Stimulated activated CD4-positive, alpha-beta T cell treated with anti-CD3 and anti-CD28 coated beads, Interleukin-2, amount 100 ng/mL, for 24 hours (primary cell): ENCODE results near the gene SLC6A6.

ENCODE experiments used
- DNase-seq, 2 donors: peaks; one replicate each; pipeline ENCODE4 v3.0.0-alpha.2; 2020

SLC6A6 gene

DNA sequence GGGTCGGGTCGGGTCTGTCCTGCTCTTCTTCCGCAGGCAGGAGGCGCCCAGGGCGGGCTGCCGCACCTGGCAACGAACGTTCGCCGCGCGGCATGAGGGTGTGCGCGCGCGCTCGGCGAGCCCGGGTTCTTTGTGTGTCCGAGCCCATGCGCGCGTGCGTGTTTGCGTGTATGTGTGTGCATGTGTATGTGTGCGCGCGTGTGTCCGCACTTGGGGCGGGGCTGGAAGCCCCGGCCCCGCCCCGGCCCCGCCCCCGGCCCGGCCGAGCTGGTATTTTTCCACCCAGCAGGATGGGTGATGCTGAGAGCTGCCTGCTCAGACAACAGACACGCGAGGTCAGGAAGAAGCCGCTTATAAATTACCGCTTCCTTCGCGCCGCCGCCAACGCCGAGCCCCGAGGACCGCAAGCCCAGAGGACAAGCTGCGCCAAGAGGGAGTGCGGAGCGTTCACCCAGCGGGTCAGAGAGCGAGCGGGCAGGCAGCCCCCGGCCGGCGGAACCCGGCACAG lies at the start of gene SLC6A6:
TSS of gene SLC6A6 (plus strand) at position 303 of the 508 bp plus-strand sequence. CDS start 41,029 bp downstream, outside the sequence.
- peak; percentile 94 to 95 for DNase-seq

DNA sequence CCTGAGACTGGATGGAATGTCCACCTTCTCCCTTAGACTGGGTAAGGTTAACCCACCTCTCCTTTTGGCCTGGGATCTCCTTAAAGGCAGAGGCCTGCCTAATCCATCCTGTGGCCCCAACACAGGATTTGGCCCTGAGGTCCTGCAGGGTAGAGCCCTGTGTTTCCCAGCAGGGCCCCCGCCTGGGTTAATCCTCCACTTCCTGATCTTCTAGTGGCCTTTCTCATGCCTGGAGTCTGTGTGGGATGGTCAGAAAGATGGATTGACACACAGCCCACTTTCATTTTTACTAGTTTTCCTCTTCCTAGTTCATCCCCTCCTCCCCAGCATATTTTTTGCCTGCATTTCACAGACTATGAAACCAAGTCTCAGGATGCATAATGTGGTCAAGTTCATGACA lies 48.9 kb upstream of the SLC6A6 start:
- DNase-seq = no peak

DNA sequence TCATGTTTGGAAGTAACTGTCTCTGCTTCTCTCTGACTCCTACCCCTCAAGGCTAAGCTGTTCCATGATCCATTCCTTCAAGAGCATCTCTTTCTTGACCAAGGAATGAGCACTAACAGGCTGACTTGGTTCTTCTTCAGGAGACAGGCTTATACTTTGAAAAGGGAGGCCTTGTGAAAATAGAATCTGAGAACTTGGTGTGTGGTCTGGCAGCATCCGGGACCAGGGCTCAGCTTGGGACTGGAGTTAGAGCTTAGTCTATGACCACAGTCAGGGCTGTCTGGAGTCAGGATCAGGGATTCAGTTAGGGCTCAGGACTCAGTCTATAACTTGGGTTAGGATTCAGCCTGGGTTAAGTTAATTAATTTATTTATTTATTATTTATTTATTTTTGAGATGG lies 44.9 kb upstream of the SLC6A6 start:
- no peak for DNase-seq

DNA sequence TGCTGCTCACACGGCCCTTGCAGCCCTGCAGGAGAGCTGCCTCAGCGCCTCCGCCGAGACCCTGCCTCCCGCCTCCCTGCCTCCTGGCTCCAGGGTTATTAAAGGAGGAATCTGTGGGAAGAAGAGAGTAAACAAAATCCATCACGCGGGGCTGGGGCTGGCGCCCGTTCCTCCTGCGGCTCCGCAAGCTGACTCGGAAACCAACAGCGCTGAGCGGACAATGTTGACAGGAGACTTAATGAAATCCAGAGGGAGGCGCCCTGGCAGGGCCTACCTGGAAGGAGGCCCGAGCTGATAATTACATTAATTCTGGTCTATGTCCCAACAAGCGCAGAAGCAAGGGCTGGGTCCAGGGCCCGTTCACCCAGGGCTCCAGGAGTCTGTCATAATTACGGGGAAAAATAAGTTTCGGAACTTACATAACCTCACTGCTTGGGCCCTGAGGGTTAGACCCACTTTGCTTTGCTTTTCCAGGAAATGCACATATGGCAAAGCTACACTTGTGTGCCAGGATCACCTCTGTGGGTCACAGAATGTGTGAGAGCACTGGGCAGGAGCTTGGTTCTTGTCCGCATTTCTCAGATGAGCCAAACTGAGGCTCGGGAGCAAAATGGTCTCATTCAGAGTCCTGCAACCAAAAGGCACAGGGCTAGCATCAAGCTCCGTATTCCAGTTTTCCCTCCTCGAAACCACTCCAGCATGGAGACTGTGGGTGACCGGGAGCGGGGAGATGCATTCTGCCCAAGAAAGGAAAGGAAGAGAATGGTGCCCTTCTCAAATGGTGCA lies 43.8 kb upstream of the SLC6A6 start:
- DNase-seq = no peak

DNA sequence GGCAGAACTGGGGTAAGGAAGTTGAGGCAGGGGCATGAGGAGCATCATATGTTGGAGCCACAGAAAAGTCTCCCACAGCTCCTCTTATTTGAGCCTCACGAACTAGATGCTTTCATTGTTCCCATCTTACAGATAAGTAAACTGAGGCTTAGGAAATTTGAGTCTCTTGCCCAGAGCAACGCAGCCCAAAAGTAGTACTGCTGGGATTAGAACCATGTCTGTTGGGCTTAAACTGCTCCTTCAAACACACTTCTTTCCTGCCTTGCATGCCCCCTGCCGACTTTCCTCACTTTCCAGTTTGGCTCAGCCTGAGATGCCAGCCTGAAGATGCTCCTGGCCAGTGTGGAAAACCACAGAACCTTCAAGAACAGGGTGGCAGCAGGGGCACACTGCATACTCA lies 43.1 kb upstream of the SLC6A6 start:
- DNase-seq = no peak

DNA sequence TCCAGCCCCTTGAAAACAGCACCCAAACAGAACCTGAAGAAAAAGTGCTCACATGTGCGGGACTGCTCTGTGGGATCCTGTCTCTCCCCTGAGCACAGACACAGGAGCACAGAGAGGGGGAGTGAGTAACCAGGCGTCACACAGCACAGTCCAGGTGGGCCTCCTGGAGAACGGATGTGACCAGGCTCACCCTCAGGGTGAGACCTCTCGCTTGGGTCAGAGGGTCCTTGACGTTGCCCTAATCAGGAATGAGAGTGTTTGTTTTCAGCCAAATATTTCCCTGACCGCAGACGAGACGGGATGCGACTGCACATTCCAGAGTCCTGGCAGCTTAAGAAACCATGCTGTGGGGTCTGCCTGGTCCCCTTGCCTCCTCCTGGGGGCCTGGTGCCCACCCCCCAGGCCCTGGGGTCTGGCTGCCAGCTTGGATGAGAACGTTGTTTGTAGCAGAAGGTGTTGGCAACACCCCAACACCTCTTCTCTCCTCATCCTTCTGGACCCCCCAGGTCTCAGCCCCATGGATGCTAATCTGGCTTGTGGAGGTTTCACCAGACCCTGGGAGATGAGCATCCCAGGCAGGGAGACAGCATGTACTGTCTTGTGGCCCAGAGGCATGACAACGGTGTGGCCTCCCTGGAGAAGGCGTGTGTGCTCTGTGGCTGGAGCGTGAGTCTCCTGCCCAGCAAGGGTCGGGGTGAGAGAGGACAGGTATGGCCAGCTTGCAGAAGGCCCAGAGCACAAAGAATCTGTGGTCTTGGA lies 42.1 kb upstream of the SLC6A6 start:
- no peak for DNase-seq

DNA sequence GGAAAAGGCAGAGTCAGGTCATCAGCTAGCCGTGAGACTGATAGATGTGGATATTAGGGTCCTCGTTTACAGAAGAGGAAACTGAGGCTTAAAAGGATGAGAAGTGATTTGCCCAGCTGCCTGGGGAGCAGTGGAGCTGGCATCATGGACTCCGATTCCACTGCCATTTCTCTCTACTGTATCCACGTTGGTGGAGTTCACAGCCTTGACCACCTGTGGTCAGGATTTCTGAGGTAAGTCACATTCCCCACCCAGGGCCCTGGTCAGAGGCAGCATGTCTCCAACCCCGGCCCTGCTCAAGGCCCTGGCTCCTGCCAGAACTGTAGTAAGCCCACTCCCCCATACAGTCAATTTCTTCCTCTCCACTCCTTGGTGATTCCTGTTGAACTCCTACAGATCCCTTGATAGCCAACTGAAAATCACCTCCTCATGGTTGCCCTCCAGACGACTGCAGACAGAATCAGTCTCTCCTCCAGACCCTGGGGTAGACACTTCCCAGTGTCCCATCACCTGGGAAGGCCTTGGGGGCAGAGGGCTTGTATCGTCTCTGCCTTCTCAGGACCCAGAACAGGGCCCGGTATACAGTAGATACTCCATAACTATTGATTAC lies 41.2 kb upstream of the SLC6A6 start:
- no peak for DNase-seq

DNA sequence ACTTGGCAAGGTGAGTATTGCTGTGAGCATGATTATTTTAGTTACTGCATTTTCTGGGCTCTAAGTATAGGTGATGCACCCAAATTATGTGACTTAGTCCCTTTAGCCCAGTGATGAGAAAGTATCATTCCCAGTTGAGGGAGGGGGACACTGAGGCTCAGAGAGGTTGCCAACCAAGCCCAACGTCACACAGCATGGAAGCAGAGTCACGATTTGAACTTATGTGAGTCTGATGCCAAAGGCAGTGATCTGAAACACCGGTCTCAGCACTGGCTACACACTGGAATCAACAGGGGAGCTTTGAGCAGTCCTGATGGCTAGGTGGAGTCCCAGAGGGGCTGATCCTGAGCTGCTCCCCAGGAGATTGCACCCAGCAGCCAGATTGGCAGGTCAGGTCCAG lies 39.5 kb upstream of the SLC6A6 start:
- no peak for DNase-seq

DNA sequence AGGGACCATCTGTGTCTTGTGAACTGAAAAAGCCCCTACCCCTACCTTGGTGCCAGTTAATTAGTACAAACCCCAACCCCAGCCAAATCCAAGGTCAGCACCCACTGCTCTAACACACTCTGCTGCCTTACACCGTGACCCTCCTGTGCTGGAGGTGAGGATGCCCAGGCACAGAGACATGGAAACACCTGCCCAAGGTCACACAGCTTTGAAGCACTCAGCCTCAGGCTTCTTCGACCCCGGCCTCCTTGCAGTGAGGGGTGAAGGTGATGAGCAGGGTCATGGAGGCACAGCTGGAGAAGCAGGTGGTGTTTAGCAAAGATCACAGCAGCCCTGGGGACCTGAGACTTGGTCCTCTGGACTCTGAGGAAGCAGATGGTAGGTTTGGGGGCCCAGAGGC lies 39.0 kb upstream of the SLC6A6 start:
- no peak for DNase-seq

DNA sequence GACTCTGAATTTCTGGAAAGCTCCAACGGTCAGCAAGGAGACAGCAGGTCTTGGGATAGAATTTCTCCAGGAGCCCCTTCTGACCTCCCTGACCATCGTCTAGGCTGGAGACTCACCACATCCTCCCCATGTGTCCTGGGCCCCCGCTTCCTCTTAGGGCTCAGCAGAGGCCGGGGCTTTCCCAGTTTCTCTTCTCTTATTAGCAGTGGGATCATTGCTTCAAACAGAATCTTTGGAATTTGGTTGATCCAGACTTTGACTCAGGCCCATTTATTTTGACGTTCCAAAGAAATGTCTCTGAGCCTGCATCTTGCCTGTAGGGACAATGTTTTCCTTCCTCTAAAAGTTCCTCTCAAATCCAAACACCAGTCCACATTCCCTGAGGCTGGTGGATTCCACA lies 38.4 kb upstream of the SLC6A6 start:
- no peak for DNase-seq

DNA sequence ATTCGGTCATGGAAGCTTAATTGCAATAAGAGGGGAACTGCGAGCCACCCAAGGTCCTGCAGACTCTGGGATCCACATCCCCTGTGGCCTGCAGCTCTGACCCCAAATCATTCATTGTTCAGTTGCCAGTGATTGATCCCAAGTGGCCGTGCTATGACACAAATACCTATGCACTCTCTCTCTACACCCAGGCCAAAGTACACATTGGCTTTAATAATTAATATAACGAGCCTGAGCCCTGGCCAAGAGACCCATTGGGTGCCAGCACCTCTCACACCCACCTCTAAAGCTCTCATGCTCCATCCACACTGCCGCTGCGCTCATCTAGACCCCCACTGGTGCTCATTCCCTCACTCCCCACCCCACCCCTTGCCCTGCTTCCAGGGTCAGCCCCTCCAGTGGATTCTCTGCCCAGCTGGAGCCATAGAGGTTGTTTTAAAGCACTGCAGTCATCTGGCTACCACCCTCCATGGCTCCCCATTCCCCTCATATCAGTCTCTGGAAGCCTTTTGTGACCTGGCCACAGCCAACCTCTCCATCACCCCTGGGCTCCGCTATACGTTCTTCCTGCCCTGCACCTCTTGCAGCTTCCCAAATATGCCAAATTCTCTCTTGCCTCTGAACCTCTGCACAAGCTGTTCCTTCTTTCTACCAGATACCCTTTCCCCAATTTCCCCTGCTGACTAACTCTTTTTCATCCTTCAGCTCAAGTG lies 37.7 kb upstream of the SLC6A6 start:
- DNase-seq = no peak

DNA sequence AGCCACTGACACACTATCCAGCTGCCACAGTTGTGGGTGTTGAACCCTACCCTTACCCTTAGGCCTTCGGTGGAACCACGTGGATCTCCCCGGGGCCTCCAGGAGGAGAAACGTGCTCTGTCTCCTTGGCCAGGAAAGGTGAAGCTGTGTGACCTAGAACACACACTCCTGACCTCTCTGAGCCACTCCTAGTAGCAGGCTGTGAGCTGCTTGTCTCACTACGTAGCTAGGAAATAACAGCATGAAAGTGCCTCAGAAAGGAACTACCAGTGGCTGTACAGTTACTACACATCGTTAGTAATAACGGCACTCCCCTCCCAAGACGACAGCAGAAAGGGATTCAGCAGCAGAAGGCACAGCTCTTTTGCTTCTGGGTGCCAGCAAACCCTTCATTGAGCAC lies 36.2 kb upstream of the SLC6A6 start:
- DNase-seq = no peak

DNA sequence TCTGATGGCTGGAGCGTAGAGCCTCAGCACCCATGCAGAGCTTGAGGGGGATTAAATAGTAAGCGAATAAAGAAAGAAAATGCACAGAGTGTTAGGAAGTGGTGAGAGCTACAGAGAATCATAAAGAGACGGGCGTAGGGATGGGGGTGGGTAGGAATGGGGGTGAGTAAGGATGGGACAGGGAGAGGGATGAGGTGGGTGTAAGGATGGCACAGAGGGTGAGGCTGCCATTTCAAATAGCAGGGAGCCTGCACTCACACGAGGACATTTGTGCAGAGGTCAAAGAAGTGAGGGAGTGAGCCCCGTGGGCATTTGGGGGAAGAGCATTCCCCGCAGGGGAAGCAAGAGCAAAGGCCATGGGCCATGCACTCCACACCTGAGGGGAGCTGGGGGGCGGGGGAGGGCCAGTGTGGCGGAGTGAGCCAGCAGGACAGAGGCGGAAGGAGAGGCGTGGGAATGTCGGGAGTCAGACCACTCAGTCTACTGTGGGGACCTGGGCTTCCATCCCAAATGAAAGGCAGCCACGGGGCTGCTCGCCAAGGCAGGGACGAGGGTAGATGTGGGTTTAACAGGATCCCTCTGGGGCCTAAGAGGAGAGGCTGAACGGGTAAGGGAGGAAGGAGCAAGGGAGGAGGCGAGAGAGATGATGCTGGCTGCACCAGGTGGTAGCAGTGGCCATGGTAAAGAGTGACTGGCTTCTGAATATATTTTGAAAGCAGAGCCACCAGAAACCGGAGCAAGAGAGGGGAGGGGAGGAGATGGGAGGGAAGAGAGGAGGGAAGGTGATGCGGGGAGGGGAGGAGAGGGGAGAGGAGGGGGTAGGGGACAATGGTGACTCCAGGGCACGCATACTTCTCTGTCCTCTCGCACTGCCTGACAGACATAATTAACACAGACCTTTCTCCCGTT lies 35.2 kb upstream of the SLC6A6 start:
- DNase-seq = no peak

DNA sequence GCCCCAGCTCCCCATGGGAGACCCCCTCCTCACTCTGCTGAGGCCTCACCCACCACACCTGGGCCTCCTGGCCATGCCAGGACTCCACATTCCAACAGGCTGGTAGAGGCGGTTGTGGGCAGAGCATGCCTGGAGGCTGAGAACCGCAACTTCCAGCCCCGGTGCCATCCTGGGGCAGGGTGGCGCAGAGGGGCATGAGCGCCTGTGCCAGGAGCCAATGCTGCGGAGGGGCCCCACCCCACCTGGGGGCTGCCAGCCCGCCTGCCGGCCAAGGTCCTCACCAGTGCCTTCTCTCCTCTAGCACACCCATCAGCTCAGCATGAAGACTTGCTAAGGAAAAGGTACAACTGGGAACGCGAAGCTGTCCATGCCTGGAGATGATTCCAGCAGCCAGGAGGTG lies 34.3 kb upstream of the SLC6A6 start:
- no peak for DNase-seq

DNA sequence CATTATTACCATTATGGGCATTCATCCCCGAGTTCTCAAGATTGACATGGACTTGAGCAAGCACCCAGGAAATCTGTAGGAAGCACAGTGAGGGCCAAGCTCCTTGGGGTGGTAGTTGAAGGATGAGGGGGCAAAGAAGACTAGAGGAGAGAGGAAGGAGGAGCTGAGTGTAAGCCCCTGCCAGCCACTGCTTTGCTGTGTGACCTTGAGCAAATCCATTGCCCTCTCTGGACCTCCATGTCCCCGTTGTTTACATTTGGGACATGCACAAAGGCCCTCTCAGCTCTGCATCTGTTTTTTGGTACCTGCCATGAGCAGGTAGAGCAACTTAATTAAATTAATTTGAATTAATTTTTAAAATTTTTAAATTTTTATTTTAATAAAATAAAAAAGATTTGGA lies 33.5 kb upstream of the SLC6A6 start:
- no peak for DNase-seq

DNA sequence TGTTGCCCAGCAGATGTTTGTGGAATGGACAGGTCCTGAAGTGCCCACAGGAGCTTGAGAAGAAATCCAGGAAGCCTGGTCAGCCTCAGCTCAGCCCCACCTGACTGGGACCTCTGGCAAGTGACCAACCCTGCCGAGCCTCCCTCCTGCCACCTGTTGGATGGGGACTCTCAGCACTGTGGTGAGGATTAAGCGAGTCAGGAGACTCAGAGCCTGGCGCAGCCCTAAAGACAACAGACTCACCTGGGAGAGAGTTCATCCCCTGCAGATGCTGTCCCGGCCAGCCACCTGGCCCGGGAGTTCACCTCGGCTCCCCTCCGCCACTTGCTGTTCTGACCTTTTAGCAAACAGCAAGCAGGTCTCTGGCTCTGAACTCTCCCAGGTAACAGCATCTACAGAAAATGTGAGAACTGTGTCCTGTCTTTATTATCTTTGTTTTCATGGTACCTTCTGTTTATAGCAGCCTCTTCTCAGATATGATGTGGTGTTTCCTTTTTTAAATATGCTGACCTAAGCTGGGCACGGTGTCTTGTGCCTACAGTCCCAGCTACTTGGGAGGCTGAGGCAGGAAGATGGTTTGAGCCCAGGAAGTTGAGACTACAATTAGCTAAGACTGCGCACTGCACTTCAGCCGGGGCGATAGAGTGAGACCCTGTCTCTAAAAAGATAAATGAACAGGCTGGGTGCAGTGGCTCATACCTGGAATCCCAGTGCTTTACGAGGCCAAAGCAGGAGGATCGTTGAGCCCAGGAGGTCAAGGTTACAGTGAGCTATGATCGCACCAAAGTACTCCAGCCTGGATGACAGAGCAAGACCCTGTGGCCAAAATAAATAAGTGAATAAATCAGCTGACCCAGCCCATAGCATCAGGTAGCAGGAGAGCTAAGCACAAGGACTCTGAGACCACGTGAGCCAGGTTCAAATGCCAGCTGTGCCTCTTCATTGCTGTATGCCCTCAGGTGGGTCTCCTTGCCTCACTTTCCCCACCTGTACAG lies 32.4 kb upstream of the SLC6A6 start:
- DNase-seq = no peak

DNA sequence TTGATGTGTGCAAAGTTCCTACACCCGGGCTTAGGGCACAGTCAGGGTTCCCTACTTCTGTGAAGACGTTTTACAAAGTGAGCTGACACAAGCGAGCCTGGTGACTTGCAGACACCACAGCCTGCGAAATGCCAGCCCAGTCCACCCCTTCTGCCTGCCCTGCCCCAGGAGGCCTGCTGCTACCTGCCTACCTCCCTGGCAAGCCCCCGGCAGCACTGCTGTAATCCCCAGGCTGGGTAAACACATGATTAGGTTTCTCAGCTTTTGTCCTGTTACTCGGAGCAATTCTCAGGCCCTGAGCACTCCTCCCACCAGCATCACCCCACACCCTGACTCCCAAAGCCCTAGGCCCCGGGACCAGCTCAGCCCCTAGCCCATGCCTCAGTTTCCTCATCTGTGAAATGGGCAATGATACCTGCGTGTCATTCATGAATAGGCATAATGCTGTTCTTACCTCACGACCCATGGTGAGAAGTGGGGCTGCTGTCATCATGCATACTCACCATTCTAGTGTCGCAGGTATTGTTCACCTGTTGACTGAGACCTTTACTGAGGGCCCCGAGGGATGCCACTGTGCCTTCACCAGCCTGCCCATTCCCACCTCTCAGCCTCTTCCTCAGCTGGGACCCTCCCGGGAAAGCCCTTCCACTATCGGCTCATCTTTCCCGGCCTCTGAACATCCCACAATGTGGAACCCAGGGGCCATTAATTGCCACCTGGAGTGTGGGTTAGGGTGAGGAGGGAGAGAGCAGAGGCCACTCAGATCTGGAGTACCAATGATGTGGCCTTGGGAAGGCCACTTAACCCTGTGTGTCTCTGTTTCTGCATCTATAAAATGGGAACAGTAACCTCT lies 31.5 kb upstream of the SLC6A6 start:
- DNase-seq = no peak

DNA sequence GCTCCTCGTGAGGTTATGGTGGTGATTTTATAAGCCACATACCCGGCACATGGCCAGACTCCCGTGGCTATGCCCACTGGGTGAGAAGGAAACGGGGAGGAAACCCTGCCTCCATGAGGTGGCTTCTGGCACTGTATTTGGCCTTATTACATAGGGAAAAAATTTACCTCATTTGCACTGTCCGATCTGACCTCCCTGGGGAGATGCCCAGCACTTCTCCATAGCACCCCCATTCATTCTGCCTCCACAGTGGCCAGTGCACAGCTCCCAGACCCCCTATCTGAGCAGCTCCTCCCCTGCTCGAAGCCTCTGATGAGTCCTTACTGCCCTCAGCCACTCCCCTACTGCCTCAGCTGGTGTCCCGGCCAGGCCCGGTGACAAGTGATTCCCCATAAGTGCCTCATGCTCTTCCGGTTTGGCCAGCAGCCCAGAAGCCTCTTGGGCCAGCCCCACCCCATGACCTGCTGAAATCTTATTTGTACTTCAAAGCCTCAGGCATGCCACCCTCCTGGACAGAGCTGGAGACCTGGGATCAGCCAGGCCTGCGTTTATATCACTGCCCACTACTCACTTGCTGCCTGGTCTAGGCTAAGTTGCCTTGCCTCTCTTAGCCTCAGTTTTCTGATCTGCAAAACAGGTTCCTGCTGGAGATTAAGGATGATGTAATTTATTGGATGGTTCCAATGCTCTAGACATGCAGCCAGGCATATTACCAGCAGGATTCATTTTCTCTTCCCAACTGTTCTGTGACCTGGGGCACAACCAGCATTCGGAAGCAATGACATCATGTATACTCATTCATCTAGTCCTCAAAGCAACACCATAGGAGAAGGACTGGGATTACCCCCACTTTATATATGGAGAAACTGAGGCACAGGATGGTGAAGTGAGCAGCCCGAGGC lies 30.6 kb upstream of the SLC6A6 start:
- no peak for DNase-seq

DNA sequence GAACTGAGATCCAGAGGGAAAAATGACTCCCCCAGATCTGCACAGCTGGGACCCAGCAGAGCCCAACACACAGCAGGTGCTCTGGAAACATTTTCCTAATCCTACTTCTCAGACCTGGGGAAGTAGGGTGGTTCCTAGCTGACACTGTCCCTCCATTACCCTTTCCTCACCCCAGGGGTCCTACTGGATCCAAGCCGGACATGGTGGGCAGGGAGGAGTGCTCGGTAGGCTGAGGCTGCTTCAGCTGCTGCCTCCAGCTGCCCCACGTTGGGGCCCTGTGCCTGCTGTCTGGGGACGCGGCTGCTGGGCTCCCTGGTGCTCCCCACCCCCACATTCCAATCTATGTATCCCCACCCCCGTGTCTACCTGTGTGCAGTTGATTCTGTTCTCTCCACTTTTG lies 29.8 kb upstream of the SLC6A6 start:
- no peak for DNase-seq
